Measurements from ENCODE around the gene PTPRK.

DNA sequence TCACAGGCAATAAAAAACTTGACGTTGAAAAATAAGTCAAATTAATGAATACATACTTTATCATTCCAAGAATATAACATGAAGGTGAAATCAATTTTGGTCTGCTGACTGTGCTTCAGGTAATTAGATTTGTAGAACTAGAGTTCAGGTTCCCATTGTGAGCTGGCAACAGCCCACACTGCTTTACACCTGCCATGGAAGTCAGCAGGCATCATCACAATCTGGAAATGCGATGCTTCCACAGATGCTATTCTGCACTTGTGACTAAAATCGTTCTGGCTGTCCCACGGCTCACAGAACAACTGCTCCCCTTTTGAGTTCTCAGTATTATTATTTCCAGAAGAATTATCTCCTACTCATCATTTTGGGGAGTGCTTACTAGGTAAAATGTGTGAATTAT lies 556.9 kb downstream of the PTPRK start:
- TF ChIP-seq, protein P1, sequence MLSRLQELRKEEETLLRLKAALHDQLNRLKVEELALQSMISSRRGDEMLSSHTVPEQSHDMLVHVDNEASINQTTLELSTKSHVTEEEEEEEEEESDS (CRISPR knock-in tag; IDR thresholded peaks at IDR 0.05; ENCODE audit: borderline replicate concordance), result no peak
- no peak for TF ChIP-seq HDAC6 (IDR thresholded peaks at IDR 0.05; ENCODE audit: low read depth, low read length)
- TF ChIP-seq, protein P2, sequence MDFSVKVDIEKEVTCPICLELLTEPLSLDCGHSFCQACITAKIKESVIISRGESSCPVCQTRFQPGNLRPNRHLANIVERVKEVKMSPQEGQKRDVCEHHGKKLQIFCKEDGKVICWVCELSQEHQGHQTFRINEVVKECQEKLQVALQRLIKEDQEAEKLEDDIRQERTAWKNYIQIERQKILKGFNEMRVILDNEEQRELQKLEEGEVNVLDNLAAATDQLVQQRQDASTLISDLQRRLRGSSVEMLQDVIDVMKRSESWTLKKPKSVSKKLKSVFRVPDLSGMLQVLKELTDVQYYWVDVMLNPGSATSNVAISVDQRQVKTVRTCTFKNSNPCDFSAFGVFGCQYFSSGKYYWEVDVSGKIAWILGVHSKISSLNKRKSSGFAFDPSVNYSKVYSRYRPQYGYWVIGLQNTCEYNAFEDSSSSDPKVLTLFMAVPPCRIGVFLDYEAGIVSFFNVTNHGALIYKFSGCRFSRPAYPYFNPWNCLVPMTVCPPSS (IDR thresholded peaks at IDR 0.05), result no peak
- no peak for TF ChIP-seq CEBPB (IDR thresholded peaks at IDR 0.05; ENCODE audit: borderline replicate concordance, low read depth, low read length)
- TF ChIP-seq, protein P3, sequence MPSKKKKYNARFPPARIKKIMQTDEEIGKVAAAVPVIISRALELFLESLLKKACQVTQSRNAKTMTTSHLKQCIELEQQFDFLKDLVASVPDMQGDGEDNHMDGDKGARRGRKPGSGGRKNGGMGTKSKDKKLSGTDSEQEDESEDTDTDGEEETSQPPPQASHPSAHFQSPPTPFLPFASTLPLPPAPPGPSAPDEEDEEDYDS (CRISPR knock-in tag; IDR thresholded peaks at IDR 0.05), result no peak
- TF ChIP-seq, protein P4, sequence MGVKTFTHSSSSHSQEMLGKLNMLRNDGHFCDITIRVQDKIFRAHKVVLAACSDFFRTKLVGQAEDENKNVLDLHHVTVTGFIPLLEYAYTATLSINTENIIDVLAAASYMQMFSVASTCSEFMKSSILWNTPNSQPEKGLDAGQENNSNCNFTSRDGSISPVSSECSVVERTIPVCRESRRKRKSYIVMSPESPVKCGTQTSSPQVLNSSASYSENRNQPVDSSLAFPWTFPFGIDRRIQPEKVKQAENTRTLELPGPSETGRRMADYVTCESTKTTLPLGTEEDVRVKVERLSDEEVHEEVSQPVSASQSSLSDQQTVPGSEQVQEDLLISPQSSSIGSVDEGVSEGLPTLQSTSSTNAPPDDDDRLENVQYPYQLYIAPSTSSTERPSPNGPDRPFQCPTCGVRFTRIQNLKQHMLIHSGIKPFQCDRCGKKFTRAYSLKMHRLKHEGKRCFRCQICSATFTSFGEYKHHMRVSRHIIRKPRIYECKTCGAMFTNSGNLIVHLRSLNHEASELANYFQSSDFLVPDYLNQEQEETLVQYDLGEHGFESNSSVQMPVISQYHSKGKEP (CRISPR knock-in tag; IDR thresholded peaks at IDR 0.05), result no peak

Measured in HepG2 (cell line).